MM.1S (cell line): Measurements from ENCODE around the gene DENND1C.

Experiments used
- DNase-seq: peaks from one replicate; pipeline ENCODE4 v3.0.0-alpha.2; 2015
- H2AFZ ChIP-seq: fragments of 300-600 bp; sonication (generic); 2 replicates; pipeline ENCODE4 v1.6.0; 2016; ENCODE audit warnings: antibody characterized with exemption, low read length
- H3F3A ChIP-seq: fragments of 300-600 bp; sonication (generic); 2 replicates; pipeline ENCODE4 v1.6.1; 2016; ENCODE audit warnings: mild to moderate bottlenecking, antibody characterized with exemption, low read length, moderate library complexity, mixed read lengths; ENCODE audit not compliant: insufficient read depth
- H3K27ac ChIP-seq: fragments of 300-600 bp; sonication (generic); 2 replicates; pipeline ENCODE4 v1.5.1; 2016; ENCODE audit warnings: mild to moderate bottlenecking, low read length
- H3K27me3 ChIP-seq: fragments of 300-600 bp; sonication (generic); replicated peaks from 2 replicates; pipeline ENCODE4 v1.6.0; 2016; ENCODE audit warnings: low read length; ENCODE audit not compliant: insufficient read depth
- H3K36me3 ChIP-seq: fragments of 300-600 bp; sonication (generic); replicated peaks from 2 replicates; pipeline ENCODE4 v1.6.1; 2016; ENCODE audit warnings: mild to moderate bottlenecking, low read length, mixed read lengths; ENCODE audit not compliant: insufficient read depth
- H3K4me1 ChIP-seq: fragments of 300-600 bp; sonication (generic); 2 replicates; pipeline ENCODE4 v1.6.1; 2016; ENCODE audit warnings: low read length, mixed read lengths
- H3K4me2 ChIP-seq: fragments of 300-600 bp; sonication (generic); 2 replicates; pipeline ENCODE4 v1.6.0; 2016; ENCODE audit warnings: low read depth, low read length
- H3K4me3 ChIP-seq: fragments of 300-600 bp; sonication (generic); 2 replicates; pipeline ENCODE4 v1.5.1; 2016; ENCODE audit warnings: low read length, mixed read lengths
- H3K79me2 ChIP-seq: fragments of 300-600 bp; sonication (generic); 2 replicates; pipeline ENCODE4 v1.6.1; 2016; ENCODE audit warnings: mixed run types, low read length, mixed read lengths
- H3K9ac ChIP-seq: fragments of 300-600 bp; sonication (generic); 2 replicates; pipeline ENCODE4 v1.6.1; 2016; ENCODE audit warnings: low read length, mixed read lengths
- H3K9me2 ChIP-seq: fragments of 300-600 bp; sonication (generic); replicated peaks from 2 replicates; pipeline ENCODE4 v1.6.1; 2016; ENCODE audit warnings: mild to moderate bottlenecking, low read length, mixed read lengths; ENCODE audit not compliant: insufficient read depth
- H3K9me3 ChIP-seq: fragments of 300-600 bp; sonication (generic); replicated peaks from 2 replicates; pipeline ENCODE4 v1.6.1; 2016; ENCODE audit warnings: mild to moderate bottlenecking, low read length, mixed read lengths; ENCODE audit not compliant: insufficient read depth
- H4K20me1 ChIP-seq: fragments of 300-600 bp; sonication (generic); 2 replicates; pipeline ENCODE4 v1.6.1; 2016; ENCODE audit warnings: mild to moderate bottlenecking, low read length, moderate library complexity, mixed read lengths; ENCODE audit not compliant: insufficient read depth
- EZH2 ChIP-seq: fragments of 300-600 bp; sonication (generic); optimal IDR thresholded peaks from 2 replicates; pipeline ENCODE3; 2017; ENCODE audit warnings: low read depth, mild to moderate bottlenecking, antibody characterized with exemption, low read length, mixed read lengths
- EZH2phosphoT487 ChIP-seq: fragments of 300-600 bp; sonication (generic); IDR thresholded peaks from 2 replicates; pipeline ENCODE4 v1.6.1; 2018; ENCODE audit warnings: antibody characterized with exemption, low read length
- TF ChIP-seq, protein P1 (sequence below): fragments of 300-600 bp; sonication (generic); IDR thresholded peaks from 2 replicates; pipeline ENCODE4 v1.5.1; 2016; ENCODE audit warnings: antibody characterized with exemption, low read length, mixed read lengths

The DENND1C gene, protein sequence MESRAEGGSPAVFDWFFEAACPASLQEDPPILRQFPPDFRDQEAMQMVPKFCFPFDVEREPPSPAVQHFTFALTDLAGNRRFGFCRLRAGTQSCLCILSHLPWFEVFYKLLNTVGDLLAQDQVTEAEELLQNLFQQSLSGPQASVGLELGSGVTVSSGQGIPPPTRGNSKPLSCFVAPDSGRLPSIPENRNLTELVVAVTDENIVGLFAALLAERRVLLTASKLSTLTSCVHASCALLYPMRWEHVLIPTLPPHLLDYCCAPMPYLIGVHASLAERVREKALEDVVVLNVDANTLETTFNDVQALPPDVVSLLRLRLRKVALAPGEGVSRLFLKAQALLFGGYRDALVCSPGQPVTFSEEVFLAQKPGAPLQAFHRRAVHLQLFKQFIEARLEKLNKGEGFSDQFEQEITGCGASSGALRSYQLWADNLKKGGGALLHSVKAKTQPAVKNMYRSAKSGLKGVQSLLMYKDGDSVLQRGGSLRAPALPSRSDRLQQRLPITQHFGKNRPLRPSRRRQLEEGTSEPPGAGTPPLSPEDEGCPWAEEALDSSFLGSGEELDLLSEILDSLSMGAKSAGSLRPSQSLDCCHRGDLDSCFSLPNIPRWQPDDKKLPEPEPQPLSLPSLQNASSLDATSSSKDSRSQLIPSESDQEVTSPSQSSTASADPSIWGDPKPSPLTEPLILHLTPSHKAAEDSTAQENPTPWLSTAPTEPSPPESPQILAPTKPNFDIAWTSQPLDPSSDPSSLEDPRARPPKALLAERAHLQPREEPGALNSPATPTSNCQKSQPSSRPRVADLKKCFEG

DNA sequence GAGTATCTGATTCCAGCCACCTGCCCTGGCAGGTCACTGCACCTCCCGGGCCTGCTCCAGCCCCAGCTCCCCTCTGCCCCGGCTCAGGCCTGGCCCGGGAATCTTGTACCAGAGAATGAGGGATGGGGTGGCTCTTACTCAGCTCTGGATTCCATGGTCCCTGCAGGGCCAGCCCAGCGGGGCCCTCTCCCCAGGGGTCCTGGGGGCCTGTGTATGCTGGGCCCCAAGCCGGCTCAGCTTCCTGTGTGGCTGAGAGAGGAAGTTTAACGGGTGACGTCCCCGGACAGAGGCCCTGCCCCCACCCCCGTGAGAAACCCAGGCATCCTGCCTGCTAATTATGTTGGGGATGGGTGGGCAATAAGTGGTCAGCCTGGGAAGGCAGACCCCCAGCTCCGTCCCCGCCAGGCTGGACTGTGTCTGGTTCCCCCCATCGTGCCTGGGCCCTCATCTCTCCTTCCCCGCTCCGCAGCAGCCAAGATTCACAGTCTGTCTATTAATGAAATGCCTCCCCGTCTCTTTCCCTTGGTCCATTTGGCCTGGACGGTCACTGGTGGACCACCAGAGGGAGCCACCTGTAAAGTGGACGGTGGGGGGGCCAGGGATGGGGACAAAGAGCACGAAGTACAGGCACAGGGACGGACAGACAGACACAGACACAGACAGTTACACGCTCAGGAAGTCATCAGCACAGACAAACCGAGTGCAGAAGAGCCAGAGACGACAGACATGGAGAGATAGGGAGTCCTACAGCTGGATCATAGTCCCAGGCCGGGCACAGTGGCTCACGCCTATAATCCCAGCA lies at the start of gene DENND1C:
TSS of gene DENND1C (minus strand) at position 247 of the 802 bp plus-strand sequence. CDS start at position 155, 92 bp downstream.
- DNase-seq = peak; percentile 55
- Histone ChIP-seq H3K9me3 (no peaks in the 10 kb centered on the region), H3K4me2 (peak within 1 kb of the TSS; percentile 83), H2AFZ (peak within 1 kb of the TSS; percentile 93), H3K27me3 (no peaks in the 10 kb centered on the region), H3K36me3 (no peaks in the 10 kb centered on the region), H3K27ac (peak within 1 kb of the TSS; percentile 16; the same call in 1 of the 2 replicates), H3K9me2 (no peaks in the 10 kb centered on the region), H3K9ac (peak within 1 kb of the TSS; percentile 82), H3F3A (no peaks in the 10 kb centered on the region), H3K4me1 (peaks cover 11% of the 10 kb centered on the region), H4K20me1 (no peaks in the 10 kb centered on the region), H3K4me3 (peak within 1 kb of the TSS; percentile 74), H3K79me2 (0 out of 2 replicates have a peak, but pooled peaks cover 4% of the 10 kb centered on the region)
- TF ChIP-seq EZH2 = no peak
- TF ChIP-seq EZH2phosphoT487 = no peak
- TF ChIP-seq, protein P1, sequence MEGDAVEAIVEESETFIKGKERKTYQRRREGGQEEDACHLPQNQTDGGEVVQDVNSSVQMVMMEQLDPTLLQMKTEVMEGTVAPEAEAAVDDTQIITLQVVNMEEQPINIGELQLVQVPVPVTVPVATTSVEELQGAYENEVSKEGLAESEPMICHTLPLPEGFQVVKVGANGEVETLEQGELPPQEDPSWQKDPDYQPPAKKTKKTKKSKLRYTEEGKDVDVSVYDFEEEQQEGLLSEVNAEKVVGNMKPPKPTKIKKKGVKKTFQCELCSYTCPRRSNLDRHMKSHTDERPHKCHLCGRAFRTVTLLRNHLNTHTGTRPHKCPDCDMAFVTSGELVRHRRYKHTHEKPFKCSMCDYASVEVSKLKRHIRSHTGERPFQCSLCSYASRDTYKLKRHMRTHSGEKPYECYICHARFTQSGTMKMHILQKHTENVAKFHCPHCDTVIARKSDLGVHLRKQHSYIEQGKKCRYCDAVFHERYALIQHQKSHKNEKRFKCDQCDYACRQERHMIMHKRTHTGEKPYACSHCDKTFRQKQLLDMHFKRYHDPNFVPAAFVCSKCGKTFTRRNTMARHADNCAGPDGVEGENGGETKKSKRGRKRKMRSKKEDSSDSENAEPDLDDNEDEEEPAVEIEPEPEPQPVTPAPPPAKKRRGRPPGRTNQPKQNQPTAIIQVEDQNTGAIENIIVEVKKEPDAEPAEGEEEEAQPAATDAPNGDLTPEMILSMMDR = peak; percentile 77

DNA sequence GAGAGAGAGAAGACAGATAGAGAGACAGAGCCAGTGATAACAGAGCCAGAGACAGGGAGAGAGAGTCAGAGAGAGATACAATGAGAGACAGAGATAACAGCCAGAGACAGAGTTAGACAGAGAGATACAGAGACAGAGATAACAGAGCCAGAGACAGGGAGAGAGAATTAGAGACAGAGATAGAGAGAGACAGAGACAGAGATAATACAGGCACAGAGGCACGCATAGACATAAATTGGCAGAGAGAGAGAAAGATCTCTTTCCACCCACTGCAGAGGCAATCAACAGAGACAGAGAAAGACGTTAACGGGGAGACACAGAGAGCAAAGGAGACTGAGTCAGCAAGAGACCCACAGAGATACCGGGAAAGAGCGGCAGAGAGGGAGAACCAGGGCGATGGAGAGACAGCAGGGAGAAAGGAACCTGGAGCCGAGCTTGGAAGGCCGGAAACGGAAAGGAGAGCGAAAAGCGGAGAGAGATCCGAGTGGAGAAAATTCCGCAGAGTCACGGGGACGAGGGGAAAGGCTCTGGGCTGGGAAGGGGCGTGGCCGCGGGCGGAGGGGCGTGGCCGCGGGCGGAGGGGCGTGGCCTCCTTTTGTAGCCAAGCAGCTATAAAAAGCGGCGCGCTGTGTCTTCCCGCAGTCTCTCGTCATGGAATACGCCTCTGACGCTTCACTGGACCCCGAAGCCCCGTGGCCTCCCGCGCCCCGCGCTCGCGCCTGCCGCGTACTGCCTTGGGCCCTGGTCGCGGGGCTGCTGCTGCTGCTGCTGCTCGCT lies 49.0 kb upstream of the DENND1C start, which contains the start of gene TNFSF9:
TSS of gene TNFSF9 (plus strand) at position 641 of the 777 bp plus-strand sequence. CDS start at position 652, 11 bp downstream.
- no peaks in the 10 kb centered on the region for H3K9me3 ChIP-seq
- H3K27ac ChIP-seq = peak within 1 kb of the TSS; percentile 12; the same call in 1 of the 2 replicates
- peaks cover 19% of the 10 kb centered on the region for H3K27me3 ChIP-seq
- peak; percentile 88 for DNase-seq
- H4K20me1 ChIP-seq = no peaks in the 10 kb centered on the region
- peak within 1 kb of the TSS; percentile 89 for H2AFZ ChIP-seq
- H3K4me2 ChIP-seq = peak within 1 kb of the TSS; percentile 91
- H3K9me2 ChIP-seq = no peaks in the 10 kb centered on the region
- H3F3A ChIP-seq = peaks cover 4% of the 10 kb centered on the region
- no peaks in the 10 kb centered on the region for H3K36me3 ChIP-seq
- H3K4me1 ChIP-seq = peaks cover 10% of the 10 kb centered on the region
- TF ChIP-seq EZH2phosphoT487 = no peak
- TF ChIP-seq, protein P1 = no peak
- TF ChIP-seq EZH2 = no peak
- peaks cover 18% of the 10 kb centered on the region for H3K79me2 ChIP-seq
- H3K4me3 ChIP-seq = peak within 1 kb of the TSS; percentile 80
- H3K9ac ChIP-seq = peak within 1 kb of the TSS; percentile 72
